Globus pallidus (tissue), 1 donor: Measurements from ENCODE around the gene EHBP1.

Experiments
- DNase-seq: peaks from one replicate; pipeline ENCODE4 v3.0.0-alpha.2; 2015; ENCODE audit warnings: low spot score

The EHBP1 gene

DNA sequence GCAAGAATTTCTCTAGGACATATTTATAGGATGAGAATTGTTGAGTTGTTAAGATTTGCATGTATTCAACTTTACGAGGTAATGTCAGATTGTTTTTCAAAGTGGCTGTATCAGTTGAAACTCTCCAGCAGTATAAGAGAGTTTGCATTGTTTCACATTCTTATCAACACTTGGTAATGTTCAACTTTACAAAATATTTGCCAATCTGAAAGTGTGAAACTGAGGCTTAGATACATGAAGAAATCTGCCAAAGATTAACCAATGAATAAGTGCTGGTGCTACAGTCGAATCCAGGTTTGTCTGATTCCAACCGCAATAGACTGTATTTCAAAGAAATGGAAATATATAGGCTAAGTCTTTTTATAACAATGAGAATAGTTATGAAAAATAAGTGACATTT lies 117.0 kb downstream of the EHBP1 start:
- DNase-seq: no peak

DNA sequence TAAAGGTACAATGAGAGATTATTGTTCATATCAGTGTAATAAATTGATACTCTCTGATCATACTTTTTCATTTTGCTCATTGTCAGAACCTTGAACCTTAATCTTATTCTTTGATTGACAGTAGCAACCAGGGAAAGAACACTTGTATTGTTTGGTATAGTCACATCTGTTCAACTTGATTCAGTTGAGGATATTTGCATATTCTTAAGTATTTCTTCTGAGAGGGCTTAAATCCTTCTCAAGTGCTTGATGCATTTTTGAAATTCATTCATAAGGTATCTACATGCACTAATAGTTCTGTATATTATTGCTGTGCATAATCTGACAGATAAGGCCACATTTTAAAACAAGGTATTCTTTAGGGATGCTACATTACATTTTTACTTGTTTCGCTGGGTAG lies 118.9 kb downstream of the EHBP1 start:
- no peak for DNase-seq

DNA sequence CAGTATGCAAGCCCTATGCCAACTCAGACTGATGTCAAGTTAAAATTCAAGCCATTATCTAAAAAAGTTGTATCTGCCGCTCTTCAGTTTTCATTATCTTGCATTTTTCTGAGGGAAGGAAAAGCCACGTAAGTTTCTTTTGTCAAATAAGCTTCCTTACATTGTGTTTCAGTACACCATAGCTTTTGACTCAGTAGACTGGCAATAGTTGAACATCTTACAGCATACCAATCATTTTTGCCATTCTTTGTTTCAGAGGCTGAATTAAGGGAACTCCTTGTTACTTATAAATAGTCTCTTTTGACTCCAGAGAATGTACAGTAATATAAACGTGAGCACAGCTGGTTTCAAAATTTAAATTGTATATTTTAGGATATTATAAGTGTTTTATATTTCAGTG lies 120.6 kb downstream of the EHBP1 start:
- DNase-seq: no peak

DNA sequence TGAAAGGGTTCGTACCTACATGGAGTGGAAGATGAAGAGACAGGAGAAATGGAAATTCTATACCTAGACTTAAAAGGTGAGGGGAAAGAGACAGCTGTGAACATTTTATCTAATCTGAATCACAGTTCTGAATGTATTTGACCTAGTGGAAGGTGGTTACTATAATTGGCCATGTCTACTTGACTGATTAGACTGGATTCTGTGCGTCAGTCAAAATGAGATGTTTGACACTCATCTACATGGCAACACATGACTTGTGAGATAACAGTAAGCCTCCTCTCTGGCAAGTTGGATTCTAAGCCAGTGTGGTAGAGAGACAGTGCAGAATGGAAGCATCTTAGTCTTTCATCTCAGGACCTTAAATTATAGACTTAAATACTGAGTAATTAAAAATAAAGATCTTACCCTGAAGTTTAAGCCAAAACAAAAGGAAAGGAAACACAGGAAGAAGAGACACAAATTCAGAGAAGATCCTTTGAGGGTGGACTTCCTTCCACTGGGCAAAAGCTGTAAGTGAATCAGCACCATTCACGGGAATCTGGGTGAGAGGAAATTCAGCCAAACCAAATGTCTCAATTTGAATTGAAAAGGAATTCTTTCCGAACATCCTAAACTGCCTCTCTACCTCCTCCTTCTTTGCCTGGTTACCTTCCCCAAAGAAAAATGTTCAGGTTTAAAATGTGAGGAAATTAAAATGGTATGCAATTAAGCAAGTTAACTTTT lies 121.6 kb downstream of the EHBP1 start:
- DNase-seq: no peak

DNA sequence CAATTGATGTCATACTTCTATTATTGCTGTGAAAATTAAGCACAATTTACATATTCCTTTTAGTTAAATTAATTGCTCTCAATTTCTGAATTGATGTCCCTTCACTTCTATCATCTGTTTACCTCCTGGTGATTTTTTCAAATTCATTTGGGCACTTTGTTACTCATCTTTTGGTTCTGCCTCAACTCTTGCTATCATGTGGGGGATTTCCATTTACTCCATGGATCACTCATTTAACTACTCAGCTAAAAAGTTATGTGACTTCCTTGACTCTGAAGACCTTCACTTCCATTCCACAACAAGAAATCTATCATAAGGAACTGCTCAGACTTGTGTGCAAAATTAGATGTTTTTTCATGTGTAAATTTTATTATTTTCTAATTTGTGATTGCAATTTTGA lies 126.2 kb downstream of the EHBP1 start:
- no peak for DNase-seq

DNA sequence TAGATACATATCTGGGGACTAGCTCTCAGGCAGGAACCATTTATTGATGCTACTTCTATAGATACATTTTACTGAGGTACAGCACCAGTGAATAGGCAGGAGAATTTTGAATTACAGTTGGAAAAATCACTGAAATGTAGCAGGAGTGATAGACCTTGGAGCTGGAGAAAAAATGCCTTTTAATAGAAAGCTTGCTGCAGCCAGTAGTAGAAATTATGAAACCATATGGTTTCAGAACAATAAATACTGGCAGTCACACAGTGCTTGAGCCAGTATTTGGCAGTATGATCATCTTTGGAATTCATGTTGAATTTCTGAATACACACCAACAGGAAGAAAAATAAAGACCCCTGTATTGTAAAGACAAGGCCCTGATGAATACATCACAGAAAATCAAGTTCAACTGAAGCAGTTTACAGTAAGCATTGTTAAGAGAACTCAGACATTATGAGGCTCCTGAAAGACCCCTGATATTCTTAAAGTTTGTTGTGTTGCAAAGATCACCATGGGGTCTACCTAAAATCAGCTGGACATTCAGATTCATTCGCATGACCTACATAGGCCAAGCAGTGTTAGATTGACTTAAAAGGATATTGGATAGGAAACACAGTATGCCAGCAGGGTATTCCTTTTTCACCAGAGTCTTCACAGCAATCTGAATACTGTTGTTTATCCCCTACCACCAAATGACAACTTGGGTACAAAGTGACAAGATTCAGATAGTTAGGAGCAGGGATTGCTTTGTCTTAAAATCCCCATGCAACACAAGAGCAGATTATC lies 139.0 kb downstream of the EHBP1 start:
- DNase-seq: no peak

DNA sequence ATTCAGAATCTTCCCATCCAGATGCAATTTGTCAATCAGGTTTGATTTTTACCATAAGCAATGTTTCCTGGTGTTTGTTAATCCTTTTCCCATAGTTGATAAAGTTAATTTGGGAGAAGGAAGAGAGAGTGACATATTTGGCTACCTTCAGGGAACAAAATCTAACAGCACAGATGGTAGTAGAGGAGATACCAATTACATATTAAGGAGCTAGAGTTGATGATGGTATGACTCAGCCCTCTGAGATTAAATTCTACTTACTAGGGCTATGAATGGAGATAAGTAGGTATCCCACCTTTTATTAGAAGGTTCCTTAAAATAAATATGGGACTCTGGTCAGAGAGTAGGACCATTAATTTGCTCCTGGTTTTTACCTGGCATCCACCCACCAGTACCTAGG lies 139.7 kb downstream of the EHBP1 start:
- DNase-seq: no peak

DNA sequence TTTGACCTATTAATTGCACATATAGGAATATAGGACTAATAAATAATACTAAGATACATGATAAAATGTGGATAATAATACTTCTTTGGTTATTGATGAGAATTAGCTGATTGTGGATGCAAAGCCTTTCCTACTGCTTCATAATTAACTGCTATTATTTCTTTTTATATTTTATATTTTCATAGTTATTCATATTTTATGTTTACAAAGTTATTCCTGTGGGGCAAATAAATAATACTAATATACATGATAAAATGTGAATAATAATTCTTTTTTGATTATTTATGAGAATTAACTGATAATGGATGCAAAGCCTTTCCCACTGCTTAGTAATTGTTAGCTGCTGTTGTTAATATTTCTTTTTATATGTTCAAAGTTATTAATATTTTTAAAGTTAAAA lies 146.7 kb downstream of the EHBP1 start:
- DNase-seq: no peak

DNA sequence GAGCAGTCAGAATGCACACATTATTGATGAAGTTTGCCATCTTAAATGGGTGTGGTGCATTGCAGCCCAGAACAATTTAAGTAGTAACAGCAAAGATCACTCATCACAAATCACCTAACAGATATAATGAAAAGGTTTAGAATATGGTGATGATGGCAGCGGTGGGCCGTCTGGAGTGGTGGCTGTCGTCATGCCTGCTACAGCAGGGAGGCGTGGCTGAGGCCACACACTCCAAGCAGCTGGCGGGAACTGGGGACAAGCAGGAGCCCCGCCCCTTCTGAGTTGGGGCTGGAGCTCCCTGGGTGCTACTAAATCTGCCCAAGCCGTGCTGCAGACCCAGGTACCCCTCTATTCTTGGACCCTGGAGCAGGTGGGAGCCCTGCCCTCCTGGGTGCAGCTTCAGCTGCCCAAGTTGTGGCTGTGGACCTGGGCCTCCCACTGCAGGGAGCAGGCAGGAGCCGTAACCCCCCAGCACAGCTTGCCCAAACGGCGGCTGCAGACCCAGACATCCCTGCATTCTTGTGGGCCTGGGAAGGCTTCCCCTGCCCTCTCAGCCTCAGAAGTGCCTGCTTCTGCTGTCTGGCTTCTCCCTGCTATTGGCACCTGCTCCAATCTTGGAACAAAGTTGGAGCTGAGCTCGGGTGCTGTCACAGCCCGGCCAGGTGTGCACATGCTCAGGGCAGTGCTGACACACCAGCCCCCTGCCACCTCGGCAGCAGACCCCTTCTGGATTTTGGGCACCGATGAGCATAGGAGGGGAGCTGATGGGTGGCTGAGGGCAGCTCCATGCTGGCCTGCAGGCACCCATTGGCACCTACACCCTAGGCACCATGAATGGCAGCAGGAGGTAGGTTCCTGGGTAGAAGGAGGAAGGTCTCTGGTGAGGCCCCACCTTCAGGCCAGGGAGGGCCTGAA lies 149.3 kb downstream of the EHBP1 start:
- DNase-seq: no peak

DNA sequence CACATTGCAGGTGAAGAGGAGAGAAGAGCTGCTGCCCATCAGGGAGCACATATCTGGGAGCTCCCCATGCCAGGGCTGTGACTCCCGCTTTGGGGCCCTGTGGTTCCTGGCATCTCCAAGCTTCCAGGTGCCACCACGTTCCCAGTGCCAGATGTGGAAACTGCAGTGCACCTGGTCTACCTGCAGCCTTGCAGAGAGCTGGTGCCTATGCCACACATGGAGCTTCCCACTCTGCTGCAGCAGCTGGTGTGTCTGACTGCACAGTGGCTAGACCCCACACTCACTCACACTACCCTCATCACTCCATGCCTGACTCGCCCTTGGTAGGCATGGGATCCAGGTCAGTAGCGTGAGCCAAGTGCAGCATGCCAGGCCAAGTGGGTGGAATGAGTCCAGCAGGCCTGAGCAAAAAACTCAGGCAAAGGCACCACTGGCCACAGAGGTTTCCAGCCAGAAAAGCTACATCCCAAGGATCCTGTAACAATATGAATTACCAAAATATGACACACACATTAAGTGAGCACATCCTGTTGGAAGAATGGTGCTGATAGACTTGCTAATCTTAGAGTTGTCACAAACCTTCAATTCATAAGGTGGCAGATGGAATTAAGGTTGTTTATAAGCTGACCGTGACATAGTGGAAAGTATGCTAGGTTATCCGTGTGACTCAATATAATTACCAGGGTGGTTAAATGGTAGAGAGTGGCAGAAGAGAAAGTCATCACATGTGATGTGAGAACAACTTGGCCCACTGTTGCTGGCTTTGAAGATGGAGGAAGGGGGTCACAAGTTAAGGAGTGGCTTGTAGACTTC lies 150.9 kb downstream of the EHBP1 start:
- no peak for DNase-seq

DNA sequence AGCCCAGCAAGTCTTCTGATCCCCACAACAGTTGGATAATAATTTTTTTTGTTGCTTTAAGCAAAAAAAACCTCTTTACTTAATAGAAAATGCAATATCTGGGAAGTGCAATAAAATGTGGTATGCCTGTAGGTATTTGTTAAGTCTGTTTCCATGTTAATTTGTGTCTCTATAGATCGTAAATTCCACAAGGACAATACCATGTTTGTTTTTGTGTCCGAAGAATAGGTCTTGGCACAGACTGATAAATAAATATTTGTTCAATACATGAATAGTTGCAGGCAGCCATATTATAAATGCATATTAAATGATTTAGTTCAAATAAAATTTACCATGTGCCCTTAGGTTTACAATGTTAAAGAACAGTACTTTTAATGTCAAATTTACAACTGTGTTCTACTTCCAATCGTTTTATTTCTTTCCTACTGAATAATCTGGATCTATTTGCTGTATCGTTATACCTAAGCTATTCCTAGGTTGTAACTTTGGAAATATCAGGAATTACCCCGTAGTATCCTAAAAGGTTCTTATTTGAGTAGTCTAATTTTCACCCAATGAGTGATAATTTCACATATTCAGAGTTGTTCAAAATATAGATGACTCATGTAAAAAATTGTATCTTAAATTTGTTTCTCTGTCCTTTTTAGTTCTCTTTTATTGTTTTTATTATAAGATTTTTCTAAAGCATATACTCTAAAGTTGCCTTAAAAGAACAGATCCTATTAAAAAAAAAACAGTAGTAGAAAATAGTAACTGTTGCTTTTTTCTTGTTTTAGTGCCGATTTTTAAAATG lies 151.8 kb downstream of the EHBP1 start:
- DNase-seq: no peak

DNA sequence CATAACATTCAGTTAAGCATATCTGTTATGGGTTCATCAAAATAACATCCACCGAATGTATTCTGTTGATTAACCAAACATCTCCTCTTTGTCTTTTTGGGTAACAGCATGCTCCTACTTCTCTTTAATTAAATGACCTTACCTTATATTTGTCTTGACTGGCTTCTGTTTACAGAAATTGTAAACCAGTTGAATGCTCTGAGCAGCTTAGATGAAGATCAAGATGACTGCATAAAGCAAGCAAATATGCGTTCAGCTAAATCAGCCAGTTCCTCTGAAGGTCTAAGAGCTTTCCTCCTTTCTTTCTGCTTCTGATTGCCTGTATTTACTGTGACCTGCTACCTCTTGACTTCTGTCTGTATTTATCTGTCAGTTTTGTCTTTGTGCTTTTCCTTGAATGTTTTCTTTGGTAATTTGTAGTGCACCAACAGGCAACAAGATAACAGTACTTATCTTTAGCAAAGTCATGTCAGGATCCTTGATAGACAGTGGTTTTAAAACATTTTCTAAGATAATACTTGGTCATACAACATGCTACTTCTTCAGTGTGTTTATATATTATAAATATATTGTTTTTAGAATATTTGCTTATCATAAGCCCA lies 152.8 kb downstream of the EHBP1 start:
- no peak for DNase-seq

DNA sequence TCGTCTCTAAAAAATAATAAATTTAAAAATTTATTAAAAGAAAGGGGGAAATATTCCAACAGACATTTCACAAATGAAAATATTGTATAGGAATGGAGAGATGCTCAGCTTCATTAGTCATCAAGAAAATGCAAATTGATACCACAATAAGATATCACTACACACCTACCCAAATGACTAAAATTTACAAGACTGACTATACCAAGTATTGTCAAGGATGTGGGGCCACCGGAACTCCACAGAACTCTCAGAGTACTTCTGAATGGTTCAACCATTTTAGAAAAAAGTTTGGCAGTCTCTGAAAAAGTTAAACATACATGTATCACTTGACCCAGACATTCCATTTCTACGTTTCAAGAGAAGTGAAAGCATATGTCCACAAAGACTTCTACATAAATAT lies 163.4 kb downstream of the EHBP1 start:
- no peak for DNase-seq

DNA sequence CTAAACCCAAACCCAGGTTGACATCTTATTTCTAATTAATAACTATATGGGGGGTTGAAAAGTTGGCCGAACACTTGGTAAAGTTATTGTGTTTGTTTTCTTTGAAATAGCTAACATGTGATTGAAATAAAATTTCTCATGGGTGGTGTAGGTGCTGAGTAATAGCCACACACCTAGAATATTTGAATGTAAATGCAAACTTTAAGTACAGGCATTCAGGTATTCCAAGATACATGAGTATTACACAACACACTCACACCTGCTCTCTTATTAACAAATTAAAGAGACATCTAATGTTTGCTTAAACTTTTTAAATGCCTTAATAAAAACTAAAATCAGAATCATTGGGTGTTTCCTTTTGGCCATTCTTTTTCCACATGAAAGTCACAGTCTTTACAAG lies 165.5 kb downstream of the EHBP1 start:
- no peak for DNase-seq

DNA sequence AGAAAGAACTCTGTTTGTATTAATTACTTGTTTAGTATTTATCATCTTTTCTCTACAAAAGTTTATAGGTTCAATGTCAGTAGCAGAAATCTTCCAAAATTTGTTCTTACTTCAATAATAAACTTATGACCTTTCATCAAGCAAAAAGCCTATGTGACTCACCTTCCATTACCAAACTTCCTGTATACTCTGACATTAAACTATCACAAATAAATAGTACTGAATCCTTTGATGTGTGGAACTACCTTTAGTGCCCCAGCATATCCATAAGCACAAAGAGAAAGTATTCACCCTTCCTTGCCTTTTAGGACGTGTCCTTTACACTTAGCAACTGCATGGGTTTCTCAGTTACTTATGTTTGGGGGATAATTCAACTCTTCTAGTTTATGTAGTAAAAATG lies 166.0 kb downstream of the EHBP1 start:
- no peak for DNase-seq

DNA sequence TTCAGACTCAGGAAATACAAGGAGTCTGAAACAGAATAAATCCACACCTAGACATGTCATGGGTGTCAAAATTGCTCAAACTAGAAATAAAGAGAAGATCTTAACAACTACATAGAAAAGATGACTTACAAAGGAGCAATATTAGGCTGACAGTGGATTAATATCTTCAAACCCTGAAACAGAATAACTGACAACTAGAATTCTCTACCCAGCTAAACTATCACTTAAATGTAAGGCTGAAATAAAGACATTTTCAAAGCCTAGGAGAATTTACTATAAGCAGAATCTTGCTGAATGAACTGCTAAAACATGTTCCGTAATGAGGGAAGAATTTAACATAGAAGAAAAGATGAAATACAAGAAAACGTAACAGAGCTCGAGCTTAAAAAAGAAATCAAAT lies 168.1 kb downstream of the EHBP1 start:
- DNase-seq: no peak

DNA sequence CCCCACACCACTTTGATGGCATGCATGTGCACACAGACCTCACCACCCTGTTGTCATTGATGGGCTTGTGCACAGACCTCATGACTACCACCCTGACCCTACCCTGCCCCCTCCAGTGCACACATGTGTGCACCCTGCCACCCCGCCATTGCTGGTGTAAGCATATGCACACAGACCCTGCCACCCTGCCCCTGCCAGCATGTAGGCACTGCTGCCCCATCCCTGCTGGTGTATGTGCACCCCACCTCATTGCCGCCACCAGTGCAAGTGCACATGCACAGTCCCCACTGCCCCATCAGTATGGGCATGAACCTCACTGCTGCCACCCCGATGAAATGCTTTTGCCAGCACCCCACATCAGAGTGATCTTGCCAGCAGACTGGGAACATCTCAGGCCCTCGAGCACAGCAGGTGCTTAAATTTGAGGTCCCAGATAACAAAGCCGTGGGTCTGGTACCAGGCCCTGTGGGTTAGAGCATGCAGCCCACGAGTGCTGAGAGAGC lies 169.4 kb downstream of the EHBP1 start:
- DNase-seq: no peak

DNA sequence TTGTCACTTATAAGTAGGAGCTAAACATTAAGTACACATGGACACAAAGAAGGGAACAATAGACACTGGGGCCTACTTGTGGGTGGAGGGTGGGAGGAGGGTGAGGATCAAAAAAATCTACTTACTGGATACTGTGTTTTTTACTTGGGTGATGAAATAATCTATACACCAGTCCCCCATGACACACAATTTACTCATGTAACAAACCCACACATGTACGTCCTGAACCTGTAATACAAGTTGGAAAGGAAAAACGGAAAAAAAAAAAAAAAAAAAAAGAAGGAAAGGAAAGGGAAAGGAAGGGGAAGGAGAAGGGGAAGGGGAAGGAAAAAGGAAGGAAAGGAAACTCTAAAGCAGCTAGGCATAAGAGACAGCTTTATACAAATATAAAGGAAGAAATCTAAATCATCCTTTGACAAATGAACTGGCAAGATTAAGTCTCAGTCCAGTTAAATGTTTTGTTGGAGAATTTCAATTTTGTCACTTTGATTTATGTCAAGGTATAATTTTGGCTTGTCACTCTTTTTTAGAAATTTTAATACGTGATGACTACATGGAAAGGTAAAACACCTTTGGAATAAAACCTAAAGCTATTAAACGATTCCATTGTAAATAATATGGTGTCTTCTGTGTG lies 175.8 kb downstream of the EHBP1 start:
- no peak for DNase-seq

DNA sequence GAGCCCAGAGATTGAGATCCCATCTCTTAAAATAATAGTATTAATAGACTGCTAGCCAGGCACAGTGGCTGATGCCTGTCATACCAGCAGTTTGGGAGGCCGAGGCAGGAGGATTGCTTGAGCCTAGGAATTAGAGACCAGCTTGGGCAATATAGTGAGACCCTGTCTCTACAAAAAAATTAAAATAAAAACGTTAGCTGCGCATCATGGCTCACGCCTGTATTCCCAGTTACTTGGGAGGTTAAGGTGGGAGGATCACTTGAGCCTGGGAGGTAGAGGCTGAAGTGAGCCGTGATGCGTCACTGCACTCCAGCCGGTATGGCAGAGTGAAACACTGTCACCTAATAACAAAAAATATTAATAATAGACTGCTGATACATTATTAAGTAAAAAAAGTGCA lies 178.1 kb downstream of the EHBP1 start:
- no peak for DNase-seq

DNA sequence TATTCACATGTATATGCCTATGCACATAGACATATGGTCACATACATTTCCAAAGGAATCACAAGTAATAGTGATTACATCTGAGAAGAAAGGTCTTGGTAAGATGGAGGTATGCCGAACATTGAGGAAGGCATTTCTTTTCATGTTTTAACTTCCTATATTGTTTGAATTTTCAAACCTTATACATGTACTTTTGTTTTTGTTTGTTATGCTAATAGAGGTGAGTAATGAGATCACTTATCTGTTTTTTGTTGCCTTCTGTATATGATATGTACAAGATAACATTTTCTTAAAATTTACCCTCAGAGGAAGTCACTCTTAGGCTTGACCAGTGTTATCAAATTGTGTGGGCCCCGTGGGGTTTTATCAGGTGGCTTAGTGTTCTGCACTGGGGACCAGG lies 178.6 kb downstream of the EHBP1 start:
- no peak for DNase-seq
